Stimulated activated memory B cell treated with anti-CD40 and anti-IgM and Interleukin-4, amounts not matched to agents 10 μg/mL and 1 μg/mL and 100 μg/mL, for 72 hours (primary cell): ENCODE measurements around the gene MRPL51.
"Not testable (repeated sequence)": the region's sequence is repeated elsewhere in the genome, so short reads cannot be mapped to it uniquely, and the experiment has no call there.

ENCODE experiments used
- ATAC-seq: fragments of 150-1000 bp; cut with Tn5 transposase; 2 replicates; pipeline ENCODE4 v1.10.0; 2021
- H3K27ac Mint-ChIP-seq: one replicate; pipeline ENCODE4 v1.8.0; 2022; ENCODE audit warnings: mild to moderate bottlenecking, mixed read lengths
- H3K27me3 Mint-ChIP-seq: one replicate; pipeline ENCODE4 v1.8.0; 2022; ENCODE audit warnings: mixed read lengths
- H3K36me3 Mint-ChIP-seq: one replicate; pipeline ENCODE4 v1.8.0; 2022; ENCODE audit warnings: mixed read lengths
- H3K4me1 Mint-ChIP-seq: one replicate; pipeline ENCODE4 v1.8.0; 2022; ENCODE audit warnings: mixed read lengths
- H3K4me3 Mint-ChIP-seq: one replicate; pipeline ENCODE4 v1.8.0; 2022; ENCODE audit warnings: mild to moderate bottlenecking, moderate library complexity, mixed read lengths
- H3K9me3 Mint-ChIP-seq: one replicate; pipeline ENCODE4 v1.8.0; 2022; ENCODE audit warnings: mixed read lengths

Gene MRPL51

GRCh38 chr12:6520186-6520585, 27.1 kb upstream of the MRPL51 start:
- Mint-ChIP-seq H3K9me3 (no peaks in the 10 kb centered on the region), H3K4me1 (no peaks in the 10 kb centered on the region), H3K27me3 (no peaks in the 10 kb centered on the region), H3K27ac (no peak overlapping the region), H3K36me3 (peaks cover 58% of the 10 kb centered on the region), H3K4me3 (no peak overlapping the region)
- no peak for ATAC-seq

- H3K4me1 Mint-ChIP-seq = no peaks in the 10 kb centered on the region
- no peak overlapping the region for H3K4me3 Mint-ChIP-seq
- peaks cover 45% of the 10 kb centered on the region for H3K36me3 Mint-ChIP-seq
- no peak overlapping the region for H3K27ac Mint-ChIP-seq
- no peaks in the 10 kb centered on the region for H3K9me3 Mint-ChIP-seq
- no peaks in the 10 kb centered on the region for H3K27me3 Mint-ChIP-seq
- ATAC-seq = no peak
These were observed 15.0 kb upstream of the MRPL51 start for GRCh38 chr12:6508087-6508486.

- Mint-ChIP-seq H3K9me3 (no peaks in the 10 kb centered on the region), H3K4me3 (no peak overlapping the region), H3K36me3 (peaks cover 37% of the 10 kb centered on the region), H3K4me1 (no peaks in the 10 kb centered on the region), H3K27ac (no peak overlapping the region), H3K27me3 (no peaks in the 10 kb centered on the region)
- ATAC-seq = no peak
These were observed 14.3 kb upstream of the MRPL51 start for GRCh38 chr12:6507102-6507998.

GRCh38 chr12:6500466-6500865, 7.4 kb upstream of the MRPL51 start:
- peaks cover 11% of the 10 kb centered on the region for H3K36me3 Mint-ChIP-seq
- peaks cover 2% of the 10 kb centered on the region for H3K4me1 Mint-ChIP-seq
- no peak overlapping the region for H3K4me3 Mint-ChIP-seq
- H3K27ac Mint-ChIP-seq = no peak overlapping the region
- no peaks in the 10 kb centered on the region for H3K27me3 Mint-ChIP-seq
- no peaks in the 10 kb centered on the region for H3K9me3 Mint-ChIP-seq
- no peak for ATAC-seq

GRCh38 chr12:6497291-6497690, 4.2 kb upstream of the MRPL51 start:
- not testable (repeated sequence) for H3K27me3 Mint-ChIP-seq, ATAC-seq, H3K4me3 Mint-ChIP-seq, H3K27ac Mint-ChIP-seq, H3K9me3 Mint-ChIP-seq
- Mint-ChIP-seq H3K4me1 (peaks cover 17% of the 10 kb centered on the region), H3K36me3 (peaks cover 12% of the 10 kb centered on the region)

GRCh38 chr12:6494968-6495367, 1.9 kb upstream of the MRPL51 start:
- Mint-ChIP-seq H3K27ac (peak overlapping the region; percentile 99), H3K4me3 (peak overlapping the region; percentile 94), H3K9me3 (no peaks in the 10 kb centered on the region), H3K4me1 (peaks cover 21% of the 10 kb centered on the region), H3K27me3 (no peaks in the 10 kb centered on the region), H3K36me3 (peaks cover 29% of the 10 kb centered on the region)
- no peak for ATAC-seq

- peak overlapping the region; percentile 99 for H3K27ac Mint-ChIP-seq
- H3K36me3 Mint-ChIP-seq = peaks cover 29% of the 10 kb centered on the region
- ATAC-seq = no peak
- H3K9me3 Mint-ChIP-seq = no peaks in the 10 kb centered on the region
- H3K27me3 Mint-ChIP-seq = no peaks in the 10 kb centered on the region
- H3K4me1 Mint-ChIP-seq = peaks cover 21% of the 10 kb centered on the region
- peak overlapping the region; percentile 94 for H3K4me3 Mint-ChIP-seq
These were observed 1.2 kb upstream of the MRPL51 start for GRCh38 chr12:6494258-6494743.

GRCh38 chr12:6493497-6494257, 615 bp upstream of the MRPL51 start, which contains the start of gene NCAPD2:
Gene NCAPD2 (plus strand): TSS chr12:6494102. CDS start chr12:6495099, 997 bp downstream.
- Mint-ChIP-seq H3K9me3 (no peaks in the 10 kb centered on the region), H3K27me3 (no peaks in the 10 kb centered on the region), H3K27ac (peak within 1 kb of the TSS; percentile 99), H3K4me3 (peak within 1 kb of the TSS; percentile 94), H3K4me1 (peaks cover 21% of the 10 kb centered on the region), H3K36me3 (peaks cover 24% of the 10 kb centered on the region)
- peak; percentile 97 for ATAC-seq

- H3K4me3 Mint-ChIP-seq, H3K27me3 Mint-ChIP-seq, ATAC-seq, H3K27ac Mint-ChIP-seq, H3K9me3 Mint-ChIP-seq: not testable (repeated sequence)
- Mint-ChIP-seq H3K36me3 (peaks cover 18% of the 10 kb centered on the region), H3K4me1 (peaks cover 21% of the 10 kb centered on the region)
These were observed 2.4 kb downstream of the MRPL51 start for GRCh38 chr12:6490673-6491072.

- Mint-ChIP-seq H3K4me3 (no peak overlapping the region), H3K9me3 (no peaks in the 10 kb centered on the region), H3K27ac (no peak overlapping the region), H3K27me3 (no peaks in the 10 kb centered on the region), H3K4me1 (peaks cover 9% of the 10 kb centered on the region), H3K36me3 (peaks cover 18% of the 10 kb centered on the region)
- ATAC-seq = no peak
These were observed 3.6 kb downstream of the MRPL51 start for GRCh38 chr12:6489449-6489848.

GRCh38 chr12:6488240-6488639, 4.8 kb downstream of the MRPL51 start:
- Mint-ChIP-seq H3K27ac (no peak overlapping the region), H3K27me3 (no peaks in the 10 kb centered on the region), H3K36me3 (peaks cover 18% of the 10 kb centered on the region), H3K4me1 (peaks cover 6% of the 10 kb centered on the region), H3K4me3 (no peak overlapping the region), H3K9me3 (no peaks in the 10 kb centered on the region)
- no peak for ATAC-seq

GRCh38 chr12:6478416-6478815, 14.6 kb downstream of the MRPL51 start:
- Mint-ChIP-seq H3K4me3 (no peak overlapping the region), H3K27ac (no peak overlapping the region), H3K36me3 (no peaks in the 10 kb centered on the region), H3K9me3 (no peaks in the 10 kb centered on the region), H3K27me3 (no peaks in the 10 kb centered on the region), H3K4me1 (no peaks in the 10 kb centered on the region)
- ATAC-seq = no peak

- not testable (repeated sequence) for H3K27ac Mint-ChIP-seq, H3K27me3 Mint-ChIP-seq, ATAC-seq
These were observed 15.3 kb downstream of the MRPL51 start for GRCh38 chr12:6477601-6478377.

GRCh38 chr12:6476489-6476888, 16.6 kb downstream of the MRPL51 start:
- Mint-ChIP-seq H3K27me3 (no peaks in the 10 kb centered on the region), H3K9me3 (no peaks in the 10 kb centered on the region), H3K36me3 (no peaks in the 10 kb centered on the region), H3K4me3 (no peak overlapping the region), H3K4me1 (peaks cover under 1% of the 10 kb centered on the region), H3K27ac (no peak overlapping the region)
- ATAC-seq = no peak

More at GRCh38 chr12:6477601-6478377, 15.3 kb downstream of the MRPL51 start:
- not testable (repeated sequence) for H3K4me3 Mint-ChIP-seq, H3K9me3 Mint-ChIP-seq, H3K4me1 Mint-ChIP-seq, H3K36me3 Mint-ChIP-seq
